HCT116 (cell line): ENCODE results near the gene MYH15.

Experiments used
- CTCF ChIP-seq, 3 experiments: fragments of 200-600 bp in 1 of 3; sonication (generic) in 1 of 3; IDR thresholded peaks in 2 of 3; conservative IDR thresholded peaks in 1 of 3; 2 replicates each; pipeline ENCODE4 v1.5.1; 2012 to 2017; ENCODE audit warnings: low read depth in 2 of 3, low read length in 2 of 3, antibody characterized with exemption in 1 of 3, borderline replicate concordance in 1 of 3, control low read depth in 1 of 3, mild to moderate bottlenecking in 1 of 3, mixed read lengths in 1 of 3, mixed run types in 1 of 3, moderate library complexity in 1 of 3; ENCODE audit not compliant: insufficient read depth in 1 of 3
- POLR2A ChIP-seq: IDR thresholded peaks from 2 replicates; pipeline ENCODE4 v1.7.0; 2011; ENCODE audit warnings: borderline replicate concordance; ENCODE audit not compliant: insufficient read depth, insufficient read length; ENCODE audit errors: extremely low read depth
- RAD21 ChIP-seq: IDR thresholded peaks from 2 replicates; pipeline ENCODE4 v1.6.1; 2012; ENCODE audit warnings: low read depth, mild to moderate bottlenecking
- SP1 ChIP-seq: IDR thresholded peaks from 2 replicates; pipeline ENCODE4 v1.6.1; 2012; ENCODE audit warnings: low read depth

GRCh38 chr3:108414007-108414406 is 96.4 kb downstream of the MYH15 start:
- TF ChIP-seq CTCF (IDR thresholded peaks at IDR 0.05 in 2 of 3, conservative IDR thresholded peaks at IDR 0.05 in 1 of 3; ENCODE audit: borderline replicate concordance in 1 of 3, insufficient read depth in 1 of 3, low read depth in 2 of 3, low read length in 2 of 3), result no peak
- no peak for TF ChIP-seq SP1
- no peak for TF ChIP-seq RAD21
- no peak for TF ChIP-seq POLR2A
